Measurements from ENCODE around the gene ANXA6. TPM values are rescaled to one million over a fixed set of nuclear protein-coding genes. Genes with fewer than 3 reads are reported as not detected.

Gene ANXA6
- total and polyA plus RNA-seq, 4 donors: 61.4 to 208 (median 155) TPM

DNA sequence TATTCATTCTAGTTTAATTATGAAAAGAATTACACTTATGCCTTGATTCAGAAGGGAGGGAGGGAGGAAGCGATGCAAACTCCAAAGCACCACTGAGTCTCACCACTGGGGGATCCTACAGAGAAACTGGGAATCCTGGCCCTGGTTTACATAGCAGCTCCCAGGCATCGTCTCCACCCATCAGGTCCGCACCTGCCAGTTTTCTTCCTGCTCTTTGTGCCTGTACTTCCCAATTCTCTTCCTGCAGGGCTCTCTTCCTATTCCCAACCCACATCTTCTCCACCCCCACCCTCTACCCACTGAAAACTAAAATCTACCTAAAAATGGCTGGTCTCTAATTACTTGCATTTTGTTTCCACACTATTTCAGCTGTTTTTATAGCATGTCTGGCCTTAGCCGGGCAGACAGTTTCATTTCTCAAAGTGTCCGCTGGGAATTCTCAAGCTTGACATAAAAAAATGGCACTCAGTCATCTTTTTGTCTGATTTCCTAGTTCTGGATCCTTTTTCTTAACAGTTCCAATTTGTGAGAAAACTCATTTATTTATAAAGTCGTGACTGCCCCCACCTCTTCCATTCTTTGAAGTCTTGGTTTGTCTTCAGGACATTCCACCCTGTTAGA lies 75.2 kb downstream of the ANXA6 start:
- 60 to 67% methylated on average over 6 of the region's 6 CpGs for WGBS, 2 donors
- Histone ChIP-seq H3K4me3 (no peak overlapping the region), H3K9me3 (ENCODE audit: control insufficient read depth in 4 of 4, insufficient read depth in 3 of 4, low read length in 3 of 4) (no peaks in the 10 kb centered on the region), H3K27ac (ENCODE audit: low read depth in 1 of 2, low read length in 1 of 2) (peak overlapping the region; percentile 12 to 35), H3K9ac (ENCODE audit: insufficient read depth in 1 of 2, low read length in 2 of 2) (no peak overlapping the region), H3K4me1 (ENCODE audit: control insufficient read depth in 5 of 5, insufficient read depth in 5 of 5, low read length in 5 of 5) (peaks cover 16 to 47% (median 33%) of the 10 kb centered on the region in 5 donors), H3K27me3 (ENCODE audit: control insufficient read depth in 3 of 3, insufficient read depth in 3 of 3, low read length in 2 of 3) (no peaks in the 10 kb centered on the region), H3K36me3 (ENCODE audit: control insufficient read depth in 4 of 4, insufficient read depth in 4 of 4, low read length in 4 of 4) (peaks cover 0 to 7% (median 2%) of the 10 kb centered on the region in 4 donors)
- DNase-seq: peak; percentile 45 to 53 (median 48)
- TF ChIP-seq, protein P1, sequence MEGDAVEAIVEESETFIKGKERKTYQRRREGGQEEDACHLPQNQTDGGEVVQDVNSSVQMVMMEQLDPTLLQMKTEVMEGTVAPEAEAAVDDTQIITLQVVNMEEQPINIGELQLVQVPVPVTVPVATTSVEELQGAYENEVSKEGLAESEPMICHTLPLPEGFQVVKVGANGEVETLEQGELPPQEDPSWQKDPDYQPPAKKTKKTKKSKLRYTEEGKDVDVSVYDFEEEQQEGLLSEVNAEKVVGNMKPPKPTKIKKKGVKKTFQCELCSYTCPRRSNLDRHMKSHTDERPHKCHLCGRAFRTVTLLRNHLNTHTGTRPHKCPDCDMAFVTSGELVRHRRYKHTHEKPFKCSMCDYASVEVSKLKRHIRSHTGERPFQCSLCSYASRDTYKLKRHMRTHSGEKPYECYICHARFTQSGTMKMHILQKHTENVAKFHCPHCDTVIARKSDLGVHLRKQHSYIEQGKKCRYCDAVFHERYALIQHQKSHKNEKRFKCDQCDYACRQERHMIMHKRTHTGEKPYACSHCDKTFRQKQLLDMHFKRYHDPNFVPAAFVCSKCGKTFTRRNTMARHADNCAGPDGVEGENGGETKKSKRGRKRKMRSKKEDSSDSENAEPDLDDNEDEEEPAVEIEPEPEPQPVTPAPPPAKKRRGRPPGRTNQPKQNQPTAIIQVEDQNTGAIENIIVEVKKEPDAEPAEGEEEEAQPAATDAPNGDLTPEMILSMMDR (IDR thresholded peaks at IDR 0.05; ENCODE audit: control extremely low read depth, extremely low read depth): no peak
- no peak for ATAC-seq (ENCODE audit: insufficient read depth, low FRiP score)

DNA sequence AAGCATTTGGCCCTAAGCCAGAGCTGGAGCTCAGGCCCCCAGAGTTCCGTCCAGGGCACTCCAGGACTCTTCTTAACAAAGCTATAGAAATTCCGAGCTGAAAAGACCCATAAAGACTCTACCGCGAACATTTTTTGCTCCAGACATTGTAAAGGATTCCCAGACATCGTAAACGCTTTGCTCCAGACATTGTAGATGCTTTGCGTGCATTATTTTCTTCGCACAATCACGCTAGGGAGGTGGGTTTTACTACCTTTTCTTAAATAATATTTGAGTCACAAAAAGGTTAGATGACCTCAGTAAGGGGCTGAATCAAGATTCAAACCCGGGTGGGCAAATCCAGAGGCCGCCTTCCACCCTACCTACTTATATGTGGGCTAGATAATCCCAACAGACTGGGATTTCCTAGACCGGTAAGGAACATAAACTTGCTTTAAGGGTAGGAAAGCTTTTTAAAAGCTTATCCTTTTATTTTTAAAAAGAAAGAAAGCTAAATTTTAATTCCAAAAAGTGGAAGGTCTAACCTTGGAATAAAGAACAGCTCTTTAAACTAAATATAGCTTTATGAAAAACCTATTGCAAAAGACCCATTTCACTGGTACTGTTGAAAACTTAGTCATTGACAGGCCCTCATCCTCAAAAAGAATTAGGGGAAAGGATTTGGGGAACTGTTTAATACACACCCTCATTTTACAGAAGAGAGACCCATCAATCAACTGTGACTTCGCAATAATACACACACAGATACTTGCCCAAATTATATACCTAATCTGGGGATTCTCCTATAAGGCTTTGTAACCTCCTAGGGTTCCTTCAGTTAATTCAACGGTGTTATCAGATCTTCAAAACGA lies 75.9 kb downstream of the ANXA6 start:
- H3K27me3 ChIP-seq (ENCODE audit: control insufficient read depth in 3 of 3, insufficient read depth in 3 of 3, low read length in 2 of 3): no peaks in the 10 kb centered on the region
- H3K4me1 ChIP-seq (ENCODE audit: control insufficient read depth in 5 of 5, insufficient read depth in 5 of 5, low read length in 5 of 5): peaks cover 16 to 39% (median 27%) of the 10 kb centered on the region in 5 donors
- DNase-seq (peak in 2 of 3 donors; percentile 95), ATAC-seq (ENCODE audit: insufficient read depth, low FRiP score) (no peak)
- H3K36me3 ChIP-seq (ENCODE audit: control insufficient read depth in 4 of 4, insufficient read depth in 4 of 4, low read length in 4 of 4): peaks cover 0 to 7% (median 2%) of the 10 kb centered on the region in 4 donors
- TF ChIP-seq, protein P1 (IDR thresholded peaks at IDR 0.05; ENCODE audit: control extremely low read depth, extremely low read depth): no peak
- peak overlapping the region; percentile 60 for H3K4me3 ChIP-seq
- H3K9ac ChIP-seq (ENCODE audit: insufficient read depth in 1 of 2, low read length in 2 of 2): peak overlapping the region; percentile 95 to 97
- H3K9me3 ChIP-seq (ENCODE audit: control insufficient read depth in 4 of 4, insufficient read depth in 3 of 4, low read length in 3 of 4): no peaks in the 10 kb centered on the region
- 9 to 11% methylated on average over 15 of the region's 15 CpGs for WGBS, 2 donors
- peak overlapping the region; percentile 98 to 100 for H3K27ac ChIP-seq (ENCODE audit: low read depth in 1 of 2, low read length in 1 of 2)

DNA sequence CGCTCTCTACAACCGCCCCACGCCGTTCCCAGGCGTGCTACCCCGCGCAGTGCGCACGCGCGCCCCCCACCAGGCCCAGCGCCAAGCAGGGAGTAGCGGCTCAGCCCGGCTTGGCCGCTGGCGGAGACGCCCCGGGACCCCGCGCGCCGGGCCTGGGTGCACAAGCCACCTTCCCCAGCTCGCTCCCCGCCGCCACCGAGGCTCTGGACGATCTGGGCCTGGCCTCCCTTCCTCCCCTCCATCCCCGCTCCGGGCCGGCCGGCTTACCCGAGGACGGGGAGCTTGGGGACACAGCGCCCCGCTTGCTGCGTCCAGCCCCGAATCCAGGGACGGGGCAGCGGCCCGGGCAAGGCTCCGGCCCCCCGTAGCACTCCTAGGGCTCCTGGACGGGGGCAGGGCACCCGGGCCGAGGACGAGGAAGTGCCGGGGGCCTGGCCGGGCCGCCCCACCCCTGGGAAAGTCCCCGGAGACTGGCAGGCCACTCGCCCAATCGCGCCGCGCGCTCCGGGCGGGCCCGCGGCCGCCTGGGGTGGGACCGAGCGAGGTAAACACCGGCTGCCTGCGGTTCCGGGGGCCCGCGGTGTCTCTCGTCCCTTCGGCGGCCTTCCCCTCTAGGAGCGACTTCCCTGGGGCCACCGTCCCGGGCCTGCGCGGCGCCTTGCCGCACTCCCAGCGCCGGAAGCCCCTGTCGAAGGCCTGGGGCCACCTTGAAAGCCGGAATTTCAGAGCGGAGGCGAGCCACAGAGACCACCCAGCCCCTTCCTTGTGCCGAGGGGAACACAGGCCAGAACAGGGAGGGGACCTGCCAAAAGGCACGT lies 76.8 kb downstream of the ANXA6 start, which contains the start of gene TNIP1:
Gene TNIP1 (minus strand): TSS at position 422 of the 818 bp plus-strand sequence. CDS start 15,939 bp downstream, outside the sequence.
- ATAC-seq (ENCODE audit: insufficient read depth, low FRiP score): peak; percentile 95

More for the DNA sequence above, 76.8 kb downstream of the ANXA6 start, which contains the start of gene TNIP1:
- Histone ChIP-seq H3K9me3 (ENCODE audit: control insufficient read depth in 4 of 4, insufficient read depth in 3 of 4, low read length in 3 of 4) (no peaks in the 10 kb centered on the region), H3K9ac (ENCODE audit: insufficient read depth in 1 of 2, low read length in 2 of 2) (peak within 1 kb of the TSS; percentile 95 to 97), H3K4me3 (peak within 1 kb of the TSS; percentile 60), H3K36me3 (ENCODE audit: control insufficient read depth in 4 of 4, insufficient read depth in 4 of 4, low read length in 4 of 4) (peaks cover 0 to 7% (median 2%) of the 10 kb centered on the region in 4 donors), H3K4me1 (ENCODE audit: control insufficient read depth in 5 of 5, insufficient read depth in 5 of 5, low read length in 5 of 5) (peaks cover 12 to 34% (median 23%) of the 10 kb centered on the region in 5 donors), H3K27ac (ENCODE audit: low read depth in 1 of 2, low read length in 1 of 2) (peak within 1 kb of the TSS; percentile 98 to 100), H3K27me3 (ENCODE audit: control insufficient read depth in 3 of 3, insufficient read depth in 3 of 3, low read length in 2 of 3) (no peaks in the 10 kb centered on the region)
- WGBS, 2 donors: 0 to 1% methylated on average over 50 to 86 of the region's 86 CpGs
- TF ChIP-seq, protein P1 (IDR thresholded peaks at IDR 0.05; ENCODE audit: control extremely low read depth, extremely low read depth): no peak
- peak; percentile 92 to 94 (median 94) for DNase-seq
